Liver (tissue), 3 donors: Measurements from ENCODE around the gene RSPRY1.

Experiments
- EGR1 ChIP-seq, 2 donors: IDR thresholded peaks; 2 replicates each; pipeline ENCODE4 v1.6.1; 2016 to 2018; ENCODE audit warnings: antibody characterized with exemption in 2 of 2, low read depth in 2 of 2
- GABPA ChIP-seq, 2 donors: IDR thresholded peaks in 1 of 2; conservative IDR thresholded peaks in 1 of 2; 2 replicates each; pipeline ENCODE4 v1.6.1; 2016; ENCODE audit warnings: antibody characterized with exemption in 2 of 2, mild to moderate bottlenecking in 1 of 2, moderate library complexity in 1 of 2
- RAD21 ChIP-seq, 2 donors: IDR thresholded peaks; 2 replicates each; pipeline ENCODE4 v1.6.1; 2016; ENCODE audit warnings: antibody characterized with exemption in 2 of 2, mild to moderate bottlenecking in 2 of 2
- SP1 ChIP-seq: IDR thresholded peaks from 2 replicates; pipeline ENCODE4 v1.6.1; 2018; ENCODE audit warnings: antibody characterized with exemption, mild to moderate bottlenecking
- TF ChIP-seq, protein P1 (sequence below): fragments of 150-350 bp; IDR thresholded peaks from 2 replicates; pipeline ENCODE4 v1.5.1; 2017; ENCODE audit warnings: improper control_type of control experiment, low read depth, low read length; ENCODE audit not compliant: missing input control
- donor health status: healthy.
- donor health status: healthy.

DNA sequence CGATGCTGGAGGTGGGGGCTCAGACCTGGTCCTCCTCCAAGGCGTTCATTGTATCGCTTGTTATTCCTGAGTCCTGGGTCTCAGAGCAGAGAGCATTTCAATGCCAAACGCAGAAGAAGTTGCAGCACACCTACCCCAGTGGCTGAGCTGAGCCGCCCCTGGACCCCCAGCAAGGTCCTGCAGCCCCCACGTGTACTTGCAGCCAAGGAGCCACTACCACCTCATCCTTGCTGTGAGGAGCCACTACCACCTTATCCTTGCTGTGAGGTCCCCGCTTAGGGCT, 84.9 kb downstream of the RSPRY1 start:
- TF ChIP-seq EGR1 (IDR thresholded peaks at IDR 0.05; ENCODE audit: low read depth in 2 of 2): no peak
- TF ChIP-seq, protein P1, sequence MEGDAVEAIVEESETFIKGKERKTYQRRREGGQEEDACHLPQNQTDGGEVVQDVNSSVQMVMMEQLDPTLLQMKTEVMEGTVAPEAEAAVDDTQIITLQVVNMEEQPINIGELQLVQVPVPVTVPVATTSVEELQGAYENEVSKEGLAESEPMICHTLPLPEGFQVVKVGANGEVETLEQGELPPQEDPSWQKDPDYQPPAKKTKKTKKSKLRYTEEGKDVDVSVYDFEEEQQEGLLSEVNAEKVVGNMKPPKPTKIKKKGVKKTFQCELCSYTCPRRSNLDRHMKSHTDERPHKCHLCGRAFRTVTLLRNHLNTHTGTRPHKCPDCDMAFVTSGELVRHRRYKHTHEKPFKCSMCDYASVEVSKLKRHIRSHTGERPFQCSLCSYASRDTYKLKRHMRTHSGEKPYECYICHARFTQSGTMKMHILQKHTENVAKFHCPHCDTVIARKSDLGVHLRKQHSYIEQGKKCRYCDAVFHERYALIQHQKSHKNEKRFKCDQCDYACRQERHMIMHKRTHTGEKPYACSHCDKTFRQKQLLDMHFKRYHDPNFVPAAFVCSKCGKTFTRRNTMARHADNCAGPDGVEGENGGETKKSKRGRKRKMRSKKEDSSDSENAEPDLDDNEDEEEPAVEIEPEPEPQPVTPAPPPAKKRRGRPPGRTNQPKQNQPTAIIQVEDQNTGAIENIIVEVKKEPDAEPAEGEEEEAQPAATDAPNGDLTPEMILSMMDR: no peak
- TF ChIP-seq RAD21 (IDR thresholded peaks at IDR 0.05): no peak
- TF ChIP-seq SP1: no peak
- no peak for TF ChIP-seq GABPA (IDR thresholded peaks at IDR 0.05 in 1 of 2, conservative IDR thresholded peaks at IDR 0.05 in 1 of 2)
